Breast epithelium (tissue), 4 donors: ENCODE measurements around the gene ADCY5. TPM values are rescaled to one million over a fixed set of nuclear protein-coding genes. Genes with fewer than 3 reads are reported as not detected.

Experiments
- DNase-seq, 2 donors: peaks; one replicate each; pipeline ENCODE4 v3.0.0-alpha.2; 2019; ENCODE audit warnings: low spot score in 2 of 2
- H3K27ac ChIP-seq, 2 donors: fragments of 200-600 bp; sonication (generic) in 1 of 2; one replicate each; pipeline ENCODE4 v1.5.1; 2016 to 2019; ENCODE audit warnings: mild to moderate bottlenecking in 1 of 2
- H3K27me3 ChIP-seq, 2 donors: fragments of 200-600 bp; sonication (generic) in 1 of 2; one replicate each; pipeline versions ENCODE4 v1.5.1 to v1.6.0; 2017 to 2019; ENCODE audit warnings: control low read depth in 1 of 2, mild to moderate bottlenecking in 1 of 2
- H3K36me3 ChIP-seq: fragments of 200-600 bp; one replicate; pipeline ENCODE4 v1.5.1; 2019
- H3K4me1 ChIP-seq, 2 donors: fragments of 200-600 bp; sonication (generic); one replicate each; pipeline ENCODE4 v1.5.1; 2016 to 2019; ENCODE audit warnings: control low read depth in 1 of 2
- H3K4me3 ChIP-seq, 3 donors: fragments of 200-600 bp; sonication (generic); 1 replicate in 2 of 3; 2 replicates in 1 of 3; pipeline ENCODE4 v1.5.1; 2016 to 2019; ENCODE audit warnings: mild to moderate bottlenecking in 3 of 3, moderate library complexity in 2 of 3
- H3K9me3 ChIP-seq, 2 donors: fragments of 200-600 bp; sonication (generic) in 1 of 2; one replicate each; pipeline ENCODE4 v1.5.1; 2016 to 2019; ENCODE audit warnings: control low read depth in 1 of 2
- POLR2A ChIP-seq: fragments of 450-650 bp; IDR thresholded peaks from one replicate; pipeline ENCODE4 v1.6.1; 2016; ENCODE audit warnings: antibody characterized with exemption, mild to moderate bottlenecking, moderate library complexity
- POLR2AphosphoS5 ChIP-seq, 3 donors: sonication (generic); formaldehyde crosslinking; IDR thresholded peaks; one replicate each; pipeline ENCODE4 v1.6.1; 2017; ENCODE audit warnings: antibody characterized with exemption in 3 of 3
- intact Hi-C: fragments of 100-400 bp; cut with DNase I; formaldehyde crosslinking; loops from one replicate; pipeline ENCODE4 v1.15.1; 2023; ENCODE audit warnings: low total_unique reads
- total RNA-seq, 3 donors: library from RNA; depleted of rRNA; stranded (reverse); fragments of >200 nt; gene quantifications; one replicate each; pipeline ENCODE4 v1.1.0, GENCODE V29; 2016
- TF ChIP-seq, protein P1 (sequence below), 3 donors: fragments of 450-650 bp; IDR thresholded peaks; one replicate each; pipeline ENCODE4 v1.5.1; 2016 to 2017; ENCODE audit warnings: antibody characterized with exemption in 3 of 3, mild to moderate bottlenecking in 3 of 3, moderate library complexity in 3 of 3

The ADCY5 gene
- total RNA-seq = 10 to 100 TPM; 10.1 to 32.5 (median 11.5) TPM

- peak within 1 kb of the TSS; percentile 55 to 78 (median 68) for H3K4me3 ChIP-seq
- H3K9me3 ChIP-seq = no peaks in the 10 kb centered on the region
- H3K4me1 ChIP-seq = no peaks in the 10 kb centered on the region
- no peaks in the 10 kb centered on the region for H3K36me3 ChIP-seq
- H3K27me3 ChIP-seq = peaks cover 0 to 4% of the 10 kb centered on the region in 2 donors
- no peak for TF ChIP-seq POLR2A
- no peak for TF ChIP-seq POLR2AphosphoS5 (IDR thresholded peaks at IDR 0.05)
- TF ChIP-seq, protein P1, sequence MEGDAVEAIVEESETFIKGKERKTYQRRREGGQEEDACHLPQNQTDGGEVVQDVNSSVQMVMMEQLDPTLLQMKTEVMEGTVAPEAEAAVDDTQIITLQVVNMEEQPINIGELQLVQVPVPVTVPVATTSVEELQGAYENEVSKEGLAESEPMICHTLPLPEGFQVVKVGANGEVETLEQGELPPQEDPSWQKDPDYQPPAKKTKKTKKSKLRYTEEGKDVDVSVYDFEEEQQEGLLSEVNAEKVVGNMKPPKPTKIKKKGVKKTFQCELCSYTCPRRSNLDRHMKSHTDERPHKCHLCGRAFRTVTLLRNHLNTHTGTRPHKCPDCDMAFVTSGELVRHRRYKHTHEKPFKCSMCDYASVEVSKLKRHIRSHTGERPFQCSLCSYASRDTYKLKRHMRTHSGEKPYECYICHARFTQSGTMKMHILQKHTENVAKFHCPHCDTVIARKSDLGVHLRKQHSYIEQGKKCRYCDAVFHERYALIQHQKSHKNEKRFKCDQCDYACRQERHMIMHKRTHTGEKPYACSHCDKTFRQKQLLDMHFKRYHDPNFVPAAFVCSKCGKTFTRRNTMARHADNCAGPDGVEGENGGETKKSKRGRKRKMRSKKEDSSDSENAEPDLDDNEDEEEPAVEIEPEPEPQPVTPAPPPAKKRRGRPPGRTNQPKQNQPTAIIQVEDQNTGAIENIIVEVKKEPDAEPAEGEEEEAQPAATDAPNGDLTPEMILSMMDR (IDR thresholded peaks at IDR 0.05) = no peak
- intact Hi-C loops = no loop called here
- no peak for DNase-seq
- peak within 1 kb of the TSS; percentile 62 to 71 for H3K27ac ChIP-seq
Observed at GRCh38 chr3:123448536-123449101, at the start of gene ADCY5. TSS of gene ADCY5 (minus strand) at chr3:123449090. CDS start at chr3:123448545, 545 bp downstream.

- no peak for DNase-seq
- intact Hi-C loops = no loop called here
- H3K36me3 ChIP-seq = no peaks in the 10 kb centered on the region
- TF ChIP-seq POLR2AphosphoS5 (IDR thresholded peaks at IDR 0.05) (no peak), POLR2A (no peak)
- TF ChIP-seq, protein P1 (IDR thresholded peaks at IDR 0.05) = no peak
- no peak overlapping the region for H3K4me3 ChIP-seq
- no peaks in the 10 kb centered on the region for H3K27me3 ChIP-seq
- no peaks in the 10 kb centered on the region for H3K4me1 ChIP-seq
- H3K27ac ChIP-seq = no peak overlapping the region
- no peaks in the 10 kb centered on the region for H3K9me3 ChIP-seq
Observed at GRCh38 chr3:123493912-123494311, 45.0 kb upstream of the ADCY5 start.

- H3K4me3 ChIP-seq = no peak overlapping the region
- H3K27ac ChIP-seq = no peak overlapping the region
- H3K27me3 ChIP-seq = no peaks in the 10 kb centered on the region
- DNase-seq = no peak
- no peaks in the 10 kb centered on the region for H3K9me3 ChIP-seq
- H3K36me3 ChIP-seq = no peaks in the 10 kb centered on the region
- intact Hi-C loops = no loop called here
- H3K4me1 ChIP-seq = no peaks in the 10 kb centered on the region
- TF ChIP-seq, protein P1 (IDR thresholded peaks at IDR 0.05) = no peak
- TF ChIP-seq POLR2A = no peak
- no peak for TF ChIP-seq POLR2AphosphoS5 (IDR thresholded peaks at IDR 0.05)
Observed at GRCh38 chr3:123491966-123492587, 43.2 kb upstream of the ADCY5 start.

GRCh38 chr3:123489400-123490004, 40.6 kb upstream of the ADCY5 start:
- Histone ChIP-seq H3K9me3 (no peaks in the 10 kb centered on the region), H3K4me1 (no peaks in the 10 kb centered on the region), H3K4me3 (no peak overlapping the region), H3K27me3 (no peaks in the 10 kb centered on the region), H3K27ac (no peak overlapping the region), H3K36me3 (no peaks in the 10 kb centered on the region)
- TF ChIP-seq POLR2AphosphoS5 (IDR thresholded peaks at IDR 0.05) = no peak
- no peak for TF ChIP-seq POLR2A
- TF ChIP-seq, protein P1 (IDR thresholded peaks at IDR 0.05) = peak; percentile 69 to 86 (median 85)
- intact Hi-C loops = loop anchor here (10.0 kb wide), 1 partner anchor 155 kb away; no protein-coding TSS in a partner anchor
- DNase-seq = peak; percentile 68 to 70
